Measurements from ENCODE around the gene SHISA6.

SHISA6 gene

GRCh38 chr17:11461993-11462548 lies 221.1 kb downstream of the SHISA6 start:
- DNase-seq: no peak

GRCh38 chr17:11467639-11468038 lies 226.6 kb downstream of the SHISA6 start:
- no peak for DNase-seq

GRCh38 chr17:11485336-11486100 lies 244.5 kb downstream of the SHISA6 start:
- DNase-seq: no peak

- no peak for DNase-seq
Observed at GRCh38 chr17:11486101-11486867, 245.3 kb downstream of the SHISA6 start.

- no peak for DNase-seq
Observed at GRCh38 chr17:11486868-11487310, 245.9 kb downstream of the SHISA6 start.

GRCh38 chr17:11487469-11487868 lies 246.5 kb downstream of the SHISA6 start:
- no peak for DNase-seq

- DNase-seq: no peak
Observed at GRCh38 chr17:11488407-11488806, 247.4 kb downstream of the SHISA6 start.

GRCh38 chr17:11490171-11490755 lies 249.2 kb downstream of the SHISA6 start:
- no peak for DNase-seq

- no peak for DNase-seq
Observed at GRCh38 chr17:11492511-11492910, 251.5 kb downstream of the SHISA6 start.

- no peak for DNase-seq
Observed at GRCh38 chr17:11493936-11494335, 252.9 kb downstream of the SHISA6 start.

GRCh38 chr17:11495613-11496012 lies 254.6 kb downstream of the SHISA6 start:
- DNase-seq: no peak

- DNase-seq: no peak
Observed at GRCh38 chr17:11499881-11500280, 258.9 kb downstream of the SHISA6 start.

- DNase-seq: no peak
Observed at GRCh38 chr17:11503308-11504035, 262.5 kb downstream of the SHISA6 start.

GRCh38 chr17:11506635-11507034 lies 265.6 kb downstream of the SHISA6 start:
- DNase-seq: no peak

- no peak for DNase-seq
Observed at GRCh38 chr17:11511696-11512095, 270.7 kb downstream of the SHISA6 start.

GRCh38 chr17:11514565-11514964 lies 273.6 kb downstream of the SHISA6 start:
- DNase-seq: no peak

GRCh38 chr17:11514981-11515680 lies 274.1 kb downstream of the SHISA6 start:
- DNase-seq: no peak

- DNase-seq: no peak
Observed at GRCh38 chr17:11515901-11516300, 274.9 kb downstream of the SHISA6 start.

- DNase-seq: no peak
Observed at GRCh38 chr17:11535231-11535630, 294.2 kb downstream of the SHISA6 start.

GRCh38 chr17:11538366-11538765 lies 297.4 kb downstream of the SHISA6 start:
- no peak for DNase-seq

GRCh38 chr17:11539637-11540036 lies 298.6 kb downstream of the SHISA6 start:
- DNase-seq: no peak

- DNase-seq: no peak
Observed at GRCh38 chr17:11545002-11545401, 304.0 kb downstream of the SHISA6 start.
